GM12873 (cell line): ENCODE measurements around the gene TXNRD1.
A peak's percentile ranks its signal among the peaks of the same experiment; 100 is the strongest.

Source experiments
- CTCF ChIP-seq: IDR thresholded peaks from 2 replicates; pipeline ENCODE4 v1.5.1; 2012; ENCODE audit warnings: low read depth, mild to moderate bottlenecking, moderate library complexity, low read length, control low read depth; ENCODE audit not compliant: insufficient read depth; ENCODE audit errors: missing control alignments

The TXNRD1 gene

GRCh38 chr12:104294158-104294859, 78.7 kb downstream of the TXNRD1 start:
- TF ChIP-seq CTCF: peak; percentile 29

- TF ChIP-seq CTCF: no peak
Measured at GRCh38 chr12:104294927-104295668, 79.5 kb downstream of the TXNRD1 start.

- TF ChIP-seq CTCF: no peak
Measured at GRCh38 chr12:104295954-104296353, 80.4 kb downstream of the TXNRD1 start.

GRCh38 chr12:104296718-104297117, 81.1 kb downstream of the TXNRD1 start:
- no peak for TF ChIP-seq CTCF

GRCh38 chr12:104297477-104298113, 82.0 kb downstream of the TXNRD1 start:
- TF ChIP-seq CTCF: no peak

GRCh38 chr12:104299842-104300481, 84.4 kb downstream of the TXNRD1 start:
- TF ChIP-seq CTCF: no peak
